ENCODE results near the gene PPP6R2. TPM values are rescaled to one million over a fixed set of nuclear protein-coding genes. Genes with fewer than 3 reads are reported as not detected.
"Not testable (repeated sequence)": the region's sequence is repeated elsewhere in the genome, so short reads cannot be mapped to it uniquely, and the experiment has no call there.

PPP6R2 gene
- total RNA-seq, 2 experiments from 2014 or later = 56.5 to 58.9 TPM

- Mint-ChIP-seq H3K27me3 (no peaks in the 10 kb centered on the region), H3K36me3 (ENCODE audit: low read depth) (no peaks in the 10 kb centered on the region), H3K4me3 (peak overlapping the region; percentile 46), H3K4me1 (peaks cover 11% of the 10 kb centered on the region), H3K9me3 (no peaks in the 10 kb centered on the region), H3K27ac (no peak overlapping the region)
- POLR2A ChIA-PET = interaction anchor here (0.6 to 1.0 kb wide), 2 partner anchors 101 to 182 kb away, joined by 3 to 4 read pairs; partner anchors contain the start of gene SCO2
- CTCF ChIA-PET = interaction anchor here (1.0 kb wide), 1 partner anchor 67 kb away, joined by 3 read pairs; no protein-coding TSS in a partner anchor
- DNase-seq = no peak
Observed at GRCh38 chr22:50343541-50343935, 411 bp downstream of the PPP6R2 start.

- Mint-ChIP-seq H3K36me3 (ENCODE audit: low read depth) (no peaks in the 10 kb centered on the region), H3K4me3 (no peak overlapping the region), H3K27ac (no peak overlapping the region), H3K9me3 (no peaks in the 10 kb centered on the region), H3K4me1 (peaks cover 9% of the 10 kb centered on the region), H3K27me3 (no peaks in the 10 kb centered on the region)
- POLR2A ChIA-PET = no interaction called here
- no peak for DNase-seq
- CTCF ChIA-PET = no interaction called here
Observed at GRCh38 chr22:50346470-50346869, 3.3 kb downstream of the PPP6R2 start.

DNA sequence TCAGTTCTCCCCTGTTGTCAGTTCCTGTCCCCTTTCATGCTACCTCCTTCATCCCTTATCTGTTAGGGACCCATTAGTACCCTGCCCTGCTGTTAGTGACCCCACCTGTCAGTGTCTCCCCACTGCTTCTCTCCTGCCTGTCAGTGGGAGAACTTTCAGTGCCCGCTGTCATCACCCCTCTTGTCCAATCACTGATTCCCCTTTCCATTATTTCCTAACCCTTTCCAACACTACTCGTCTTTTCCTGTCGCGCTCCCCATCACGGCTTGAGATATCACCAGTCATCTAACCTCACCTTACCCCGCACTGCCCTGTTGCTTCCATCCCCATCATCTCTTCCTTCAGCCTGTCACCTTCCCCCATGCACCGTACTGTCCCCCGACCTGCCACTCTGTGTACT, 4.0 kb downstream of the PPP6R2 start:
- no peaks in the 10 kb centered on the region for H3K9me3 Mint-ChIP-seq
- ChIA-PET CTCF (interaction anchor here (0.6 kb wide), 1 partner anchor 18 kb away, joined by 3 read pairs; no protein-coding TSS in a partner anchor), POLR2A (no interaction called here)
- H3K36me3 Mint-ChIP-seq (ENCODE audit: low read depth) = no peaks in the 10 kb centered on the region
- no peak for DNase-seq
- no peak overlapping the region for H3K27ac Mint-ChIP-seq
- no peaks in the 10 kb centered on the region for H3K27me3 Mint-ChIP-seq
- H3K4me3 Mint-ChIP-seq = no peak overlapping the region
- peaks cover 5% of the 10 kb centered on the region for H3K4me1 Mint-ChIP-seq

DNA sequence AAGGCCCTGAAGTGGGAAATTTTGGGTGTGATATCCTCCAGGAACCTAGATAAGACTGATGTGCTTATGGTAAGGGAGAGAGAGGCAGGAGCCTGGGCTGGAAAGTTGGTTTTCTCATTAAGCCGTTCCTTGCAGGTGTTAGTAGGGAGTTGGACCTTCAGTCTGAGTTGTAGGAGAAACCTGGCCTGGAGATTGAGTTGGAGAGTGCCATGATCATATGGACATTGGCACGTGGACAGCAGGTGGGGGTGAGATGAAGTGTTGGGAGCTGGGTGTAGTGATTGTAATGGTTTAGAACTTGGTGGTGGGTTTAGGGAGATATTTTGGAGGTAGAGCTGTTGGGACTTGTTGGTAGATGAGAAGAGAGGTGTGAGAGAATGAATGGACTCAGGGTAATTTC, 4.9 kb downstream of the PPP6R2 start:
- H3K36me3 Mint-ChIP-seq (ENCODE audit: low read depth) = peaks cover 2% of the 10 kb centered on the region
- H3K4me1 Mint-ChIP-seq = no peaks in the 10 kb centered on the region
- H3K27me3 Mint-ChIP-seq = no peaks in the 10 kb centered on the region
- no peak overlapping the region for H3K4me3 Mint-ChIP-seq
- no peaks in the 10 kb centered on the region for H3K9me3 Mint-ChIP-seq
- no peak for DNase-seq
- no peak overlapping the region for H3K27ac Mint-ChIP-seq
- CTCF ChIA-PET = interaction anchor here (0.6 to 1.1 kb wide), 3 partner anchors 19 to 72 kb away, joined by 3 to 4 read pairs (median 3); no protein-coding TSS in a partner anchor
- POLR2A ChIA-PET = no interaction called here

GRCh38 chr22:50356186-50356585, 13.1 kb downstream of the PPP6R2 start:
- no peak for DNase-seq
- no peak overlapping the region for H3K27ac Mint-ChIP-seq
- no peak overlapping the region for H3K4me3 Mint-ChIP-seq
- ChIA-PET CTCF (interaction anchor here (0.6 to 1.7 kb wide), 2 partner anchors 10 to 313 kb away, joined by 4 to 5 read pairs; no protein-coding TSS in a partner anchor), POLR2A (no interaction called here)
- no peaks in the 10 kb centered on the region for H3K27me3 Mint-ChIP-seq
- H3K36me3 Mint-ChIP-seq (ENCODE audit: low read depth) = peaks cover 31% of the 10 kb centered on the region
- no peaks in the 10 kb centered on the region for H3K9me3 Mint-ChIP-seq
- peaks cover 19% of the 10 kb centered on the region for H3K4me1 Mint-ChIP-seq

DNA sequence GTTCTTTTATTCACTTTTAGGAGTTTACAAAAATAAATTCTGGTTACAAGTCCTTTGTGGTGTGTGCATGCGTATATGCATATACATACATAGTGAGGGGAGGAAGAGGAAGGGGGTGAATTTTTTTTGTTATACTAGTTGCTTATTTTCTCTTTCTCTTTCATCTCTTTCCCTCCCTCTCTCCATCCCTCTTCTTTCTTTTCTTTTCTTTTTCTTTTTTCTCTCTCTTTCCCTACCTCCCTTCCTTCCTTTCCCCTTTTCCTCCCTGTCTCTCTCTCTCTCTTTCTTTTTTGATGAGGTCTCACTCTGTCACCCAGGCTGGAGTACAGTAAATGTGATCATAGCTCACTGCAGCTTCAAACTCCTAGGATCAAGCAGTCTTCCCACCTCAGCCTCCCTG, 14.1 kb downstream of the PPP6R2 start:
- H3K27me3 Mint-ChIP-seq = no peaks in the 10 kb centered on the region

GRCh38 chr22:50357756-50358155, 14.6 kb downstream of the PPP6R2 start:
- CTCF ChIA-PET = interaction anchor here (1.4 kb wide), 1 partner anchor 9 kb away, joined by 5 read pairs; no protein-coding TSS in a partner anchor
- H3K4me3 Mint-ChIP-seq = no peak overlapping the region
- DNase-seq = no peak
- H3K9me3 Mint-ChIP-seq = no peaks in the 10 kb centered on the region
- H3K27me3 Mint-ChIP-seq = no peaks in the 10 kb centered on the region
- H3K27ac Mint-ChIP-seq = no peak overlapping the region
- POLR2A ChIA-PET = interaction anchor here (0.7 to 1.3 kb wide), 2 partner anchors 13 to 225 kb away, joined by 4 to 6 read pairs; no protein-coding TSS in a partner anchor
- peaks cover 34% of the 10 kb centered on the region for H3K36me3 Mint-ChIP-seq (ENCODE audit: low read depth)
- peaks cover 33% of the 10 kb centered on the region for H3K4me1 Mint-ChIP-seq

More for the DNA sequence above, 14.1 kb downstream of the PPP6R2 start:
- Mint-ChIP-seq H3K9me3 (no peaks in the 10 kb centered on the region), H3K4me3 (no peak overlapping the region), H3K4me1 (peaks cover 29% of the 10 kb centered on the region), H3K27ac (no peak overlapping the region), H3K36me3 (ENCODE audit: low read depth) (peaks cover 34% of the 10 kb centered on the region)
- no peak for DNase-seq
- CTCF ChIA-PET = interaction anchor here (1.4 kb wide), 1 partner anchor 9 kb away, joined by 5 read pairs; no protein-coding TSS in a partner anchor
- POLR2A ChIA-PET = interaction anchor here (1.3 kb wide), 1 partner anchor 14 kb away, joined by 4 read pairs; no protein-coding TSS in a partner anchor

DNA sequence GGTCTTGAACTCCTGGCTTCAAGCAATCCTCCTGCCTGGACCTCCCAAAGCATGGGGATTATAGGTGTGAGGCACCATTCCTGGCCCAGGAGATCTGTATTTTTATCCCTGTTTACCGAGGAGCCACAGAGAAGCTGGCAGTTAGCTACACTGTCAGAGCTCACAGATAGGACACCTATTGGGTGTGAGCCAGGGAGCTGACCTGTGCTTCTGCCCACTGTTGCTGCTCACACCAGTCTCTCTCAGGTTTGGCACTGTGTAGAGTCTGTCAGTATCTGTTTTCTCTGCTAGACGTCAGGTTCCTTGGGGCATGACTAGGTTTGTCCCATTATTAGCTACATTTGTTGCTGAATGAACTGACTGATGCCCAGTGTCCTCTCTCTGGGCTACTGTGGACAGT, 17.5 kb downstream of the PPP6R2 start:
- ChIA-PET CTCF (interaction anchor here (1.2 to 1.7 kb wide), 2 partner anchors 15 to 18 kb away, joined by 3 to 5 read pairs; no protein-coding TSS in a partner anchor), POLR2A (interaction anchor here (1.0 to 1.6 kb wide), 2 partner anchors 9 to 18 kb away, joined by 4 read pairs; no protein-coding TSS in a partner anchor)
- no peak overlapping the region for H3K27ac Mint-ChIP-seq
- peaks cover 35% of the 10 kb centered on the region for H3K36me3 Mint-ChIP-seq (ENCODE audit: low read depth)
- no peak overlapping the region for H3K4me3 Mint-ChIP-seq
- no peaks in the 10 kb centered on the region for H3K27me3 Mint-ChIP-seq
- DNase-seq = no peak
- H3K4me1 Mint-ChIP-seq = peaks cover 36% of the 10 kb centered on the region
- no peaks in the 10 kb centered on the region for H3K9me3 Mint-ChIP-seq

GRCh38 chr22:50361222-50361621, 18.1 kb downstream of the PPP6R2 start:
- no peaks in the 10 kb centered on the region for H3K27me3 Mint-ChIP-seq
- H3K4me1 Mint-ChIP-seq = peaks cover 38% of the 10 kb centered on the region
- ChIA-PET CTCF (interaction anchor here (1.2 to 1.7 kb wide), 2 partner anchors 14 to 19 kb away, joined by 3 to 5 read pairs; no protein-coding TSS in a partner anchor), POLR2A (interaction anchor here (1.6 kb wide), 1 partner anchor 19 kb away, joined by 4 read pairs; no protein-coding TSS in a partner anchor)
- peak overlapping the region; percentile 69 for H3K27ac Mint-ChIP-seq
- H3K9me3 Mint-ChIP-seq = no peaks in the 10 kb centered on the region
- no peak overlapping the region for H3K4me3 Mint-ChIP-seq
- no peak for DNase-seq
- peaks cover 34% of the 10 kb centered on the region for H3K36me3 Mint-ChIP-seq (ENCODE audit: low read depth)

DNA sequence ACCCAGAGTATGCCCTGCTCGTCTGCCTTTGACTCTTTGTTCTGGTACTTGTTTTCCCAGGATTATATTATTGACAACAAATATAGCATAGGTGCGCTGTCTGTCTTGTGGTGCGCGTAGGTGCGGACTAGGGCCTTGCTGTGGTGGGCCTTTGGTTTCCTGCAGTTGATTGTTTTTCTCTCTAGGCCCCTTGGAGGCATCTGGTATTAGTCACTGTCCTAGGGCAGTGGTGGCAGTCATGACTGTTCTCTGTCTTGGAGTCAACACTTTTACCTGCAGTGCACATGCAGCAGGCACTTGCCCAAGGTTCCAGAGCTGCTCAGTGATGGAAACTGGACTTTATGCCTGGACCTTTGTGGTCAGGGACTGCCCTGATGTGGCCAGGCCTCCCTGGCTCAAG, 18.6 kb downstream of the PPP6R2 start:
- ChIA-PET CTCF (interaction anchor here (0.6 to 1.7 kb wide), 2 partner anchors 19 to 30 kb away, joined by 4 to 5 read pairs; no protein-coding TSS in a partner anchor), POLR2A (interaction anchor here (1.6 kb wide), 1 partner anchor 19 kb away, joined by 4 read pairs; no protein-coding TSS in a partner anchor)
- no peak overlapping the region for H3K4me3 Mint-ChIP-seq
- peaks cover 36% of the 10 kb centered on the region for H3K4me1 Mint-ChIP-seq
- peak overlapping the region; percentile 69 for H3K27ac Mint-ChIP-seq
- no peak for DNase-seq
- H3K27me3 Mint-ChIP-seq = no peaks in the 10 kb centered on the region
- H3K9me3 Mint-ChIP-seq = no peaks in the 10 kb centered on the region
- H3K36me3 Mint-ChIP-seq (ENCODE audit: low read depth) = peaks cover 31% of the 10 kb centered on the region

DNA sequence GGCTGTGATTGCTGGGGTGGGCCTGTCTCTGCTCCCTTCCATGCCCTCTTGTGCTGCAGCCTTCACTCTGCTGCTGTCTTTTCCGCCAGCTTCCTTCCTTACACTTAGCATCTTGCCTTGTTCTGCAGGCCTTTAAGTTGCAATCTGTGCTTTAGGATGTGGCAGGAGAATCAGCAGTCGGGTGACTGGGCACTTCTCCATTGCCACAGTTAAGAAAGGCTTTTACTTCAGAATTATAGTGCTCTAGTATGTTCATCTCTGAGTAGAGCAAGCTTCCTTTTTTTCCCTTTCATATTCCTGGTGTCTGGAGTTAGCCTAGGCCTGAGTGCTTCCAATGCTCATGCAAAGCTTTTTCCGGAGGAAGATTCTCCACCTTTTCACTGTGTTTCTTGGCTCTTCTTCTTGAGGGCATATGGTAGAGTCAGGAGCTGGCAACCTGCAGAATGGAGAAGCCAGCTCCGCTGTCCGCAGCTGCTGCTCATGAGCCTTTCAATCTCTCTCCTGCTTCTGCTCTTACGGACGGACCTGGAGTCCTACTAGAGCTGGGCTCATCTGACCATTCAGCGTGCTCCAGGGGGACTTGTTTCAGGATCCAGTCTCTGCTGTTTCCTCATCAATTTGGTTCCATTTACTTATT, 20.2 kb downstream of the PPP6R2 start:
- POLR2A ChIA-PET = interaction anchor here (1.0 to 1.5 kb wide), 2 partner anchors 12 to 162 kb away, joined by 3 to 6 read pairs; partner anchors contain the start of gene SCO2
- H3K27ac Mint-ChIP-seq = peak overlapping the region; percentile 33

GRCh38 chr22:50363803-50364194, 20.7 kb downstream of the PPP6R2 start:
- Mint-ChIP-seq H3K4me1 (peaks cover 29% of the 10 kb centered on the region), H3K36me3 (ENCODE audit: low read depth) (peaks cover 35% of the 10 kb centered on the region)
- H3K9me3 Mint-ChIP-seq, H3K4me3 Mint-ChIP-seq, H3K27me3 Mint-ChIP-seq, DNase-seq, H3K27ac Mint-ChIP-seq: not testable (repeated sequence)
- POLR2A ChIA-PET = interaction anchor here (1.5 kb wide), 1 partner anchor 12 kb away, joined by 6 read pairs; no protein-coding TSS in a partner anchor
- CTCF ChIA-PET = interaction anchor here (1.2 kb wide), 1 partner anchor 22 kb away, joined by 3 read pairs; no protein-coding TSS in a partner anchor

More for the DNA sequence above, 20.2 kb downstream of the PPP6R2 start:
- peaks cover 29% of the 10 kb centered on the region for H3K4me1 Mint-ChIP-seq
- CTCF ChIA-PET = interaction anchor here (0.8 to 1.2 kb wide), 2 partner anchors 21 to 112 kb away, joined by 3 read pairs; partner anchors contain the start of gene HDAC10
- peaks cover 32% of the 10 kb centered on the region for H3K36me3 Mint-ChIP-seq (ENCODE audit: low read depth)
- no peaks in the 10 kb centered on the region for H3K9me3 Mint-ChIP-seq
- no peak for DNase-seq
- H3K27me3 Mint-ChIP-seq = no peaks in the 10 kb centered on the region
- no peak overlapping the region for H3K4me3 Mint-ChIP-seq

Measured in activated CD4-positive, alpha-beta memory T cell treated with anti-CD3 and anti-CD28 coated beads, Interleukin-2, amount 10 ng/mL, durations not matched to agents 7 days and 5 days (primary cell).